Liver (tissue), 9 donors: Measurements from ENCODE around the gene COQ8A. TPM values are rescaled to one million over a fixed set of nuclear protein-coding genes. Genes with fewer than 3 reads are reported as not detected.

ENCODE experiments used
- DNase-seq: peaks from one replicate; pipeline ENCODE4 v3.0.0-alpha.2; 2017; ENCODE audit warnings: low spot score
- H3K27ac ChIP-seq, 2 donors: one replicate each; pipeline ENCODE4 v1.7.0; 2013; ENCODE audit warnings: inconsistent platforms in 2 of 2, low read length in 2 of 2, control low read depth in 1 of 2, low read depth in 1 of 2, mild to moderate bottlenecking in 1 of 2
- H3K27me3 ChIP-seq, 4 donors: one replicate each; pipeline versions ENCODE4 v1.6.1 to v1.7.0; 2013; ENCODE audit warnings: low read length in 3 of 4, inconsistent platforms in 1 of 4, mild to moderate bottlenecking in 1 of 4, moderate library complexity in 1 of 4; ENCODE audit not compliant: control insufficient read depth in 4 of 4, insufficient read depth in 4 of 4
- H3K36me3 ChIP-seq, 4 donors: one replicate each; pipeline versions ENCODE4 v1.6.1 to v1.7.0; 2013; ENCODE audit warnings: low read length in 3 of 4, mild to moderate bottlenecking in 3 of 4, low read depth in 1 of 4, moderate library complexity in 1 of 4; ENCODE audit not compliant: control insufficient read depth in 4 of 4, insufficient read depth in 3 of 4
- H3K4me1 ChIP-seq, 4 donors: one replicate each; pipeline versions ENCODE4 v1.6.1 to v1.7.0; 2013; ENCODE audit warnings: low read length in 3 of 4, mild to moderate bottlenecking in 3 of 4, moderate library complexity in 1 of 4; ENCODE audit not compliant: control insufficient read depth in 4 of 4, insufficient read depth in 4 of 4
- H3K4me3 ChIP-seq, 3 donors: one replicate each; pipeline versions ENCODE4 v1.6.1 to v1.7.0; 2013; ENCODE audit warnings: low read length in 3 of 3, control low read depth in 1 of 3, low read depth in 1 of 3, mild to moderate bottlenecking in 1 of 3
- H3K9ac ChIP-seq, 2 donors: one replicate each; pipeline ENCODE4 v1.7.0; 2013; ENCODE audit warnings: low read length in 2 of 2, mild to moderate bottlenecking in 2 of 2, moderate library complexity in 2 of 2, control low read depth in 1 of 2, low read depth in 1 of 2
- H3K9me3 ChIP-seq, 4 donors: one replicate each; pipeline versions ENCODE4 v1.6.1 to v1.7.0; 2013; ENCODE audit warnings: low read length in 3 of 4; ENCODE audit not compliant: control insufficient read depth in 4 of 4
- CTCF ChIP-seq: fragments of 150-350 bp; IDR thresholded peaks from 2 replicates; pipeline ENCODE4 v1.5.1; 2017; ENCODE audit warnings: improper control_type of control experiment, low read depth, low read length; ENCODE audit not compliant: missing input control
- EGR1 ChIP-seq, 2 donors: IDR thresholded peaks; 2 replicates each; pipeline ENCODE4 v1.6.1; 2016 to 2018; ENCODE audit warnings: antibody characterized with exemption in 2 of 2, low read depth in 2 of 2
- FOXA1 ChIP-seq: IDR thresholded peaks from 2 replicates; pipeline ENCODE4 v1.6.1; 2016; ENCODE audit warnings: antibody characterized with exemption
- FOXA2 ChIP-seq: IDR thresholded peaks from 2 replicates; pipeline ENCODE4 v1.6.1; 2016; ENCODE audit warnings: antibody characterized with exemption
- GABPA ChIP-seq, 2 donors: IDR thresholded peaks in 1 of 2; conservative IDR thresholded peaks in 1 of 2; 2 replicates each; pipeline ENCODE4 v1.6.1; 2016; ENCODE audit warnings: antibody characterized with exemption in 2 of 2, mild to moderate bottlenecking in 1 of 2, moderate library complexity in 1 of 2
- HNF4A ChIP-seq, 2 donors: conservative IDR thresholded peaks; 2 replicates each; pipeline ENCODE4 v1.6.1; 2016; ENCODE audit warnings: antibody characterized with exemption in 2 of 2, mild to moderate bottlenecking in 2 of 2
- HNF4G ChIP-seq: IDR thresholded peaks from 2 replicates; pipeline ENCODE4 v1.6.1; 2016; ENCODE audit warnings: antibody characterized with exemption
- JUND ChIP-seq, 2 donors: IDR thresholded peaks; 2 replicates each; pipeline ENCODE4 v1.6.1; 2016; ENCODE audit warnings: antibody characterized with exemption in 2 of 2
- MAX ChIP-seq: IDR thresholded peaks from 2 replicates; pipeline ENCODE4 v1.6.1; 2016; ENCODE audit warnings: antibody characterized with exemption
- NR2F2 ChIP-seq: IDR thresholded peaks from 2 replicates; pipeline ENCODE4 v1.6.1; 2016; ENCODE audit warnings: antibody characterized with exemption
- REST ChIP-seq: IDR thresholded peaks from 2 replicates; pipeline ENCODE4 v1.6.1; 2016; ENCODE audit warnings: antibody characterized with exemption, mild to moderate bottlenecking
- RXRA ChIP-seq, 2 donors: IDR thresholded peaks; 2 replicates each; pipeline ENCODE4 v1.6.1; 2017 to 2018; ENCODE audit warnings: antibody characterized with exemption in 2 of 2, mild to moderate bottlenecking in 1 of 2
- SP1 ChIP-seq: IDR thresholded peaks from 2 replicates; pipeline ENCODE4 v1.6.1; 2018; ENCODE audit warnings: antibody characterized with exemption, mild to moderate bottlenecking
- TAF1 ChIP-seq: conservative IDR thresholded peaks from 2 replicates; pipeline ENCODE4 v1.6.1; 2016; ENCODE audit warnings: antibody characterized with exemption, mild to moderate bottlenecking
- YY1 ChIP-seq: IDR thresholded peaks from 2 replicates; pipeline ENCODE4 v1.6.1; 2016; ENCODE audit warnings: antibody characterized with exemption, mild to moderate bottlenecking
- ZBTB33 ChIP-seq: IDR thresholded peaks from 2 replicates; pipeline ENCODE4 v1.6.1; 2016; ENCODE audit warnings: antibody characterized with exemption
- WGBS: extraction: QIAGEN DNeasy Blood & Tissue Kit; methylation state at CpG from one replicate; pipeline ENCODE4 v1.1.7; 2013; 5-methylcytosine and 5-hydroxymethylcytosine counted together
- polyA plus RNA-seq, 2 donors: library from polyadenylated mRNA; stranded (reverse) in 1 of 2; unstranded in 1 of 2; fragments of 200-250 nt in 1 of 2; fragments of >200 nt in 1 of 2; fragmentation: Nextera tagmentation in 1 of 2; extraction: Ambion mirVana in 1 of 2; gene quantifications; one replicate each; pipeline versions ENCODE4 v1.2.1 to v1.2.3, GENCODE V29; 2013 to 2015
- total RNA-seq, 2 donors: library from RNA; depleted of rRNA; stranded (reverse); fragments of >200 nt; gene quantifications; one replicate each; pipeline ENCODE4 v1.2.3, GENCODE V29; 2014
- TF ChIP-seq, protein P1 (sequence below): IDR thresholded peaks from 2 replicates; pipeline ENCODE4 v1.6.1; 2016; ENCODE audit warnings: antibody characterized with exemption
- donor health status: healthy.
- donor health status: healthy.
- donor health status: healthy.
- donor health status: healthy.
- donor health status: healthy.

Gene COQ8A
- total and polyA plus RNA-seq, 4 donors, result 24.4 to 60.0 (median 54.9) TPM

GRCh38 chr1:226904772-226905171, 35.3 kb upstream of the COQ8A start:
- TF ChIP-seq HNF4G, result no peak
- no peak for TF ChIP-seq NR2F2
- no peak for TF ChIP-seq TAF1
- TF ChIP-seq JUND (IDR thresholded peaks at IDR 0.05), result no peak
- no peak for TF ChIP-seq RXRA (IDR thresholded peaks at IDR 0.05)
- no peak for TF ChIP-seq FOXA2
- no peak for TF ChIP-seq HNF4A (conservative IDR thresholded peaks at IDR 0.05)
- no peak for TF ChIP-seq REST
- no peak for TF ChIP-seq ZBTB33
- no peak for TF ChIP-seq YY1
- TF ChIP-seq MAX, result no peak
- no peak for TF ChIP-seq SP1
- TF ChIP-seq EGR1 (IDR thresholded peaks at IDR 0.05; ENCODE audit: low read depth in 2 of 2), result no peak
- TF ChIP-seq CTCF, result no peak
- TF ChIP-seq, protein P1, sequence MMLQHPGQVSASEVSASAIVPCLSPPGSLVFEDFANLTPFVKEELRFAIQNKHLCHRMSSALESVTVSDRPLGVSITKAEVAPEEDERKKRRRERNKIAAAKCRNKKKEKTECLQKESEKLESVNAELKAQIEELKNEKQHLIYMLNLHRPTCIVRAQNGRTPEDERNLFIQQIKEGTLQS, result no peak
- no peak overlapping the region for H3K9ac ChIP-seq
- H3K9me3 ChIP-seq, result no peaks in the 10 kb centered on the region
- no peak overlapping the region for H3K4me3 ChIP-seq
- DNase-seq, result no peak
- H3K27ac ChIP-seq, result no peak overlapping the region
- peaks cover 0 to 4% (median 0%) of the 10 kb centered on the region in 4 donors for H3K36me3 ChIP-seq
- 91% methylated on average over 3 of the region's 3 CpGs for WGBS
- no peaks in the 10 kb centered on the region for H3K27me3 ChIP-seq
- no peaks in the 10 kb centered on the region for H3K4me1 ChIP-seq

GRCh38 chr1:226908419-226908818, 31.7 kb upstream of the COQ8A start:
- no peaks in the 10 kb centered on the region for H3K9me3 ChIP-seq
- no peak for DNase-seq
- H3K4me3 ChIP-seq, result no peak overlapping the region
- H3K36me3 ChIP-seq, result no peaks in the 10 kb centered on the region
- WGBS, result 98% methylated on average over 10 of the region's 10 CpGs
- no peak overlapping the region for H3K9ac ChIP-seq
- peaks cover 0 to 6% (median 0%) of the 10 kb centered on the region in 4 donors for H3K4me1 ChIP-seq
- no peak overlapping the region for H3K27ac ChIP-seq
- no peak for TF ChIP-seq ZBTB33
- no peak for TF ChIP-seq HNF4G
- TF ChIP-seq MAX, result no peak
- TF ChIP-seq NR2F2, result no peak
- TF ChIP-seq FOXA1, result no peak
- TF ChIP-seq EGR1 (IDR thresholded peaks at IDR 0.05; ENCODE audit: low read depth in 2 of 2), result no peak
- no peak for TF ChIP-seq TAF1
- TF ChIP-seq, protein P1, result no peak
- TF ChIP-seq FOXA2, result no peak
- TF ChIP-seq CTCF, result no peak
- no peak for TF ChIP-seq JUND (IDR thresholded peaks at IDR 0.05)
- no peak for TF ChIP-seq HNF4A (conservative IDR thresholded peaks at IDR 0.05)
- TF ChIP-seq YY1, result no peak
- TF ChIP-seq GABPA (IDR thresholded peaks at IDR 0.05 in 1 of 2, conservative IDR thresholded peaks at IDR 0.05 in 1 of 2), result no peak
- TF ChIP-seq RXRA (IDR thresholded peaks at IDR 0.05), result no peak
- H3K27me3 ChIP-seq, result no peaks in the 10 kb centered on the region
